Testis (tissue), 5 donors: ENCODE results near the gene PDCD10. TPM values are rescaled to one million over a fixed set of nuclear protein-coding genes. Genes with fewer than 3 reads are reported as not detected.
A peak's percentile ranks its signal among the peaks of the same experiment; 100 is the strongest.

Experiments
- DNase-seq: peaks from one replicate; pipeline ENCODE4 v3.0.0-alpha.2; 2019
- H3K27ac ChIP-seq, 2 donors: fragments of 200-600 bp; sonication (generic); one replicate each; pipeline ENCODE4 v1.5.1; 2019
- H3K27me3 ChIP-seq: fragments of 200-600 bp; sonication (generic); one replicate; pipeline ENCODE4 v1.5.1; 2019
- H3K36me3 ChIP-seq: fragments of 200-600 bp; sonication (generic); one replicate; pipeline ENCODE4 v1.5.1; 2017; ENCODE audit warnings: low read depth; ENCODE audit errors: missing control alignments
- H3K4me1 ChIP-seq: fragments of 200-600 bp; sonication (generic); one replicate; pipeline ENCODE4 v1.5.1; 2019
- H3K4me3 ChIP-seq, 2 donors: fragments of 200-600 bp; sonication (generic); one replicate each; pipeline ENCODE4 v1.5.1; 2017 to 2019
- H3K9me3 ChIP-seq: fragments of 200-600 bp; sonication (generic); one replicate; pipeline ENCODE4 v1.5.1; 2017
- CTCF ChIP-seq, 3 experiments: fragments of 450-650 bp in 2 of 3; fragments of 200-600 bp in 1 of 3; sonication (generic) in 1 of 3; IDR thresholded peaks; one replicate each; pipeline ENCODE4 v1.5.1; 2016 to 2019; ENCODE audit warnings: antibody characterized with exemption in 3 of 3, mild to moderate bottlenecking in 2 of 3, moderate library complexity in 1 of 3
- POLR2A ChIP-seq: fragments of 450-650 bp; IDR thresholded peaks from one replicate; pipeline ENCODE4 v1.6.1; 2017; ENCODE audit warnings: antibody characterized with exemption, mild to moderate bottlenecking, moderate library complexity
- WGBS, 2 donors: methylation state at CpG; one replicate each; pipeline ENCODE4 v1.1.5; 2018; 5-methylcytosine and 5-hydroxymethylcytosine counted together
- intact Hi-C: fragments of 100-400 bp; cut with DNase I; formaldehyde crosslinking; loops from one replicate; pipeline ENCODE4 v1.15.1; 2023; ENCODE audit warnings: low total_unique reads
- long read RNA-seq, 2 donors: transcript quantifications; one replicate each; lab custom pipeline, GENCODE V29; 2026
- polyA plus RNA-seq: library from polyadenylated mRNA; stranded (reverse); fragments of 350-450 nt; fragmentation: Illumina TruSeq; extraction: RNeasy Lipid Tissue Mini Kit (QIAGEN cat#74804); gene quantifications from one replicate; pipeline ENCODE4 v1.2.3, GENCODE V29; 2014; ENCODE audit warnings: low read depth, low replicate concordance; ENCODE audit not compliant: insufficient read depth
- total RNA-seq, 2 donors: library from RNA; depleted of rRNA; stranded (reverse); fragments of >200 nt; gene quantifications; one replicate each; pipeline ENCODE4 v1.2.3, GENCODE V29; 2016

The PDCD10 gene
- 10 to 100 TPM; 59.4 to 64.7 TPM for total RNA-seq
- polyA plus RNA-seq, result 62.8 TPM
- long read RNA-seq, donor 1, transcript PDCD10-218 (8 exons, 1,276 nt), result major isoform, 24 of 37 reads
- long read RNA-seq, donor 1, transcript PDCD10-208 (9 exons, 1,360 nt), result minor isoform, 13 of 37 reads
- long read RNA-seq, donor 1, partial matches to known transcripts, result 0 of 37 reads
- long read RNA-seq, donor 1, other reads (novel, unspliced or antisense), result 0 of 37 reads
- long read RNA-seq, donor 2, transcript PDCD10-208 (9 exons, 1,360 nt), result minor isoform, 8 of 25 reads
- long read RNA-seq, donor 2, transcript PDCD10-218 (8 exons, 1,276 nt), result major isoform, 13 of 25 reads
- long read RNA-seq, donor 2, partial matches to known transcripts, result 0 of 25 reads
- long read RNA-seq, donor 2, other reads (novel, unspliced or antisense), result 0 of 25 reads

GRCh38 chr3:167734498-167735232, at the start of gene PDCD10:
PDCD10 (minus strand) TSS chr3:167734892; CDS start chr3:167720157, 14,735 bp downstream.
- no peaks in the 10 kb centered on the region for H3K27me3 ChIP-seq
- H3K36me3 ChIP-seq, result no peaks in the 10 kb centered on the region
- no peaks in the 10 kb centered on the region for H3K4me1 ChIP-seq
- TF ChIP-seq CTCF (IDR thresholded peaks at IDR 0.05) (no peak), POLR2A (no peak)
- 0% methylated on average over 24 to 42 of the region's 49 CpGs for WGBS, 2 donors
- DNase-seq, result peak; percentile 99
- intact Hi-C loops, result no loop called here
- no peaks in the 10 kb centered on the region for H3K9me3 ChIP-seq
- peak within 1 kb of the TSS; percentile 93 to 97 for H3K4me3 ChIP-seq
- peak within 1 kb of the TSS; percentile 75 to 87 for H3K27ac ChIP-seq

GRCh38 chr3:167783781-167784180, 49.1 kb upstream of the PDCD10 start:
- Histone ChIP-seq H3K36me3 (no peaks in the 10 kb centered on the region), H3K9me3 (no peaks in the 10 kb centered on the region), H3K4me3 (no peak overlapping the region), H3K4me1 (no peaks in the 10 kb centered on the region), H3K27ac (no peak overlapping the region), H3K27me3 (no peaks in the 10 kb centered on the region)
- intact Hi-C loops, result no loop called here
- no peak for TF ChIP-seq POLR2A
- TF ChIP-seq CTCF (IDR thresholded peaks at IDR 0.05), result no peak
- DNase-seq, result no peak
- 82 to 89% methylated on average over 1 of the region's 1 CpG for WGBS, 2 donors

GRCh38 chr3:167780214-167780883, 45.7 kb upstream of the PDCD10 start:
- no peak for DNase-seq
- H3K27me3 ChIP-seq, result no peaks in the 10 kb centered on the region
- H3K36me3 ChIP-seq, result no peaks in the 10 kb centered on the region
- H3K27ac ChIP-seq, result no peak overlapping the region
- H3K4me3 ChIP-seq, result no peak overlapping the region
- 70 to 88% methylated on average over 2 of the region's 2 CpGs for WGBS, 2 donors
- TF ChIP-seq POLR2A (no peak), CTCF (IDR thresholded peaks at IDR 0.05) (no peak)
- H3K9me3 ChIP-seq, result no peaks in the 10 kb centered on the region
- intact Hi-C loops, result no loop called here
- H3K4me1 ChIP-seq, result no peaks in the 10 kb centered on the region

- no peaks in the 10 kb centered on the region for H3K4me1 ChIP-seq
- no peak for DNase-seq
- no peaks in the 10 kb centered on the region for H3K9me3 ChIP-seq
- WGBS, 2 donors, result 47 to 60% methylated on average over 1 of the region's 1 CpG
- no peaks in the 10 kb centered on the region for H3K27me3 ChIP-seq
- TF ChIP-seq POLR2A (no peak), CTCF (IDR thresholded peaks at IDR 0.05) (no peak)
- H3K36me3 ChIP-seq, result no peaks in the 10 kb centered on the region
- H3K27ac ChIP-seq, result no peak overlapping the region
- intact Hi-C loops, result no loop called here
- no peak overlapping the region for H3K4me3 ChIP-seq
Measured at GRCh38 chr3:167777356-167777755, 42.7 kb upstream of the PDCD10 start.
